Mesothelial cell of epicardium (in vitro differentiated cells): ENCODE results near the gene TAOK3. TPM values are rescaled to one million over a fixed set of nuclear protein-coding genes. Genes with fewer than 3 reads are reported as not detected.
"Not testable (repeated sequence)": the region's sequence is repeated elsewhere in the genome, so short reads cannot be mapped to it uniquely, and the experiment has no call there.

Source experiments
- DNase-seq, 2 experiments: peaks; one replicate each; pipeline ENCODE4 v3.0.0; 2021; ENCODE audit warnings: low spot score in 2 of 2; ENCODE audit not compliant: unreplicated experiment in 2 of 2
- H3K27ac Mint-ChIP-seq: 2 replicates; pipeline ENCODE4 v1.8.0; 2021; ENCODE audit warnings: mixed read lengths
- H3K27me3 Mint-ChIP-seq: 2 replicates; pipeline ENCODE4 v1.8.0; 2021; ENCODE audit warnings: low read depth, mixed read lengths
- H3K36me3 Mint-ChIP-seq: 2 replicates; pipeline ENCODE4 v1.8.0; 2021; ENCODE audit warnings: mixed read lengths
- H3K4me1 Mint-ChIP-seq: 2 replicates; pipeline ENCODE4 v1.8.0; 2021; ENCODE audit warnings: mixed read lengths
- H3K4me3 Mint-ChIP-seq: 2 replicates; pipeline ENCODE4 v1.8.0; 2021; ENCODE audit warnings: mild to moderate bottlenecking, moderate library complexity, mixed read lengths
- H3K9me3 Mint-ChIP-seq: 2 replicates; pipeline ENCODE4 v1.8.0; 2021; ENCODE audit warnings: mixed read lengths
- CTCF ChIP-seq: fragments of 200-600 bp; sonication (generic); IDR thresholded peaks from one replicate; pipeline ENCODE4 v1.5.0; 2021; ENCODE audit warnings: antibody characterized with exemption; ENCODE audit not compliant: unreplicated experiment
- total RNA-seq: library from RNA; stranded (reverse); gene quantifications from 3 replicates; pipeline ENCODE4 v1.2.1, GENCODE V29; 2021

The TAOK3 gene
- total RNA-seq, 1 donor from 2014 or later = 27.7 TPM

DNA sequence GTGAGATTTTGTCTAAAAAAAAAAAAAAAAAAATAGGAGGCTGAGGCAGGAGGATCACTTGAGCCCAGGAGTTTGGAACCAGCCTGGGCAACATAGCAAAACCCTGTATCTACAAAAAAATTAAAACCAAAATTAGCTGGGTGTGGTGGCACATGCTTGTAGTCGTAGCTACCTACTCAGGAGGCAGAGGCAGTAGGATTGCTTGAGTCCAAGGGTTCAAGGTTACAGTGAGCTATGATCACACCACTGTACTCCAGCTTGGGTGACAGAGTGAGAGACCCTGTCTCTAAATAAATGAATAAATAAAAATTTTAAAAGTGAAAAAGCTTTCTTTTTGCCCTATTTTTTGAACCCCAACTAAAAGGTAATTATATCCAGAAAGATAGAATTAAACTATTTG, 123.2 kb downstream of the TAOK3 start:
- no peak for TF ChIP-seq CTCF
- no peak for DNase-seq
- peaks cover 3% of the 10 kb centered on the region for H3K36me3 Mint-ChIP-seq
- H3K9me3 Mint-ChIP-seq = no peaks in the 10 kb centered on the region
- no peak overlapping the region for H3K4me3 Mint-ChIP-seq
- H3K27ac Mint-ChIP-seq = no peak overlapping the region
- H3K27me3 Mint-ChIP-seq = no peaks in the 10 kb centered on the region
- no peaks in the 10 kb centered on the region for H3K4me1 Mint-ChIP-seq

- not testable (repeated sequence) for H3K4me3 Mint-ChIP-seq, H3K36me3 Mint-ChIP-seq, H3K27me3 Mint-ChIP-seq, H3K4me1 Mint-ChIP-seq, DNase-seq, H3K9me3 Mint-ChIP-seq, H3K27ac Mint-ChIP-seq
Measured at GRCh38 chr12:118245886-118246285, 126.8 kb downstream of the TAOK3 start.

DNA sequence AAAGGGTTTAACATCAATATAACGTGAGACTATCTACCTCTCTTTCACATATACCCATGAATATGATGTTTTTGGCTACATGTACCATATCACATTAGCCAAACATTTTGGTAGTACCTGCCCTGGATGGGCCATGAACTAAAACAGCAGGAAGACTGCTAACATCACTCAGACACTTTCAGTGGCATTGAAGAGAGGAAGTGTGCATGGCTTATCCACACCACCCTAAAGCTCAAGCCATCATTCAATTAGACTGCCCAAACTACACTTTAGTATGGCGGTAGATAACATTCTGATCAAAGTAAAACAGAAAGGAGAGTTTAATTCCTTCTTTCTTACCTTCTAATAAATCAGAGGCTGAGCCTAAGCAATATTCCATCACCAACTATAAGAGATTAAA, 133.8 kb downstream of the TAOK3 start:
- no peaks in the 10 kb centered on the region for H3K36me3 Mint-ChIP-seq
- H3K27ac Mint-ChIP-seq = no peak overlapping the region
- no peaks in the 10 kb centered on the region for H3K27me3 Mint-ChIP-seq
- no peak for DNase-seq
- H3K4me1 Mint-ChIP-seq = peaks cover 11% of the 10 kb centered on the region
- no peak for TF ChIP-seq CTCF
- no peaks in the 10 kb centered on the region for H3K9me3 Mint-ChIP-seq
- no peak overlapping the region for H3K4me3 Mint-ChIP-seq

- TF ChIP-seq CTCF = no peak
- no peak for DNase-seq
- Mint-ChIP-seq H3K36me3 (peaks cover 2% of the 10 kb centered on the region), H3K27me3 (no peaks in the 10 kb centered on the region), H3K4me3 (no peak overlapping the region), H3K27ac (peak overlapping the region; percentile 52), H3K4me1 (peaks cover 11% of the 10 kb centered on the region), H3K9me3 (no peaks in the 10 kb centered on the region)
Measured at GRCh38 chr12:118237908-118238307, 134.8 kb downstream of the TAOK3 start.

DNA sequence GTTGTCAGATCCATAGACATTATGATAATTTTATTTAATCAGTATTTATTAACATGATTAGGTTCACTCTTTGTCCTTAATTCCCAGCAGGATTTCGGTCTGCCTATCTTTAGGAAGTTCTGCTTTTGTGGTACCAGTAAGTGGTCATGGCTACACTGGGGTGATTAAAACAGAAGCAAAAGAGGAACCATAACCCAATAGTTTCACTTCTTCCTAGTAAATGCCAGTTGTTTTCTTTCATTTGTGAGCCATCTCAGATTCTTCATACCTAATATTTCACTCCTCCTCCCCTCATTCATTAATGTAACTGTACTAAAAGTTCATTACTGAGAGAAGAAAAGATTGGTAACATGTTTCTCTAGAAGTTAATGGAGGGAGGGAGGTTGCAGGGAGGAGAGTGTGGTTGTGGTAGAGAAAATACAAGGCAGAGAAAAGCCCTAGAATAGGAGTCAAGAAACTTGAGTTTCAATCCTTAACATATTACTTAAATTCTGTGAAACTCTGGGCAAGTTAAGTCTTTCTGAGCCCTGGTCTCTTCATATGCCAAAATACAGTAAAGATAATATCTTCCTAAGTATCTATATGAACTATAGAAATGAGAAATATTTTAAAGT, 135.5 kb downstream of the TAOK3 start:
- H3K4me1 Mint-ChIP-seq = peaks cover 11% of the 10 kb centered on the region
- no peaks in the 10 kb centered on the region for H3K27me3 Mint-ChIP-seq
- H3K4me3 Mint-ChIP-seq = no peak overlapping the region
- H3K27ac Mint-ChIP-seq = peak overlapping the region; percentile 57
- no peak for TF ChIP-seq CTCF
- no peaks in the 10 kb centered on the region for H3K9me3 Mint-ChIP-seq
- no peak for DNase-seq
- H3K36me3 Mint-ChIP-seq = peaks cover 2% of the 10 kb centered on the region

GRCh38 chr12:118220702-118221101, 152.0 kb downstream of the TAOK3 start:
- no peaks in the 10 kb centered on the region for H3K36me3 Mint-ChIP-seq
- TF ChIP-seq CTCF = no peak
- no peak for DNase-seq
- H3K4me1 Mint-ChIP-seq = peaks cover 5% of the 10 kb centered on the region
- H3K9me3 Mint-ChIP-seq = no peaks in the 10 kb centered on the region
- H3K27ac Mint-ChIP-seq = no peak overlapping the region
- no peaks in the 10 kb centered on the region for H3K27me3 Mint-ChIP-seq
- H3K4me3 Mint-ChIP-seq = no peak overlapping the region
